Small intestine (tissue), 16 donors: ENCODE data around the gene OR5B12. TPM values are rescaled to one million over a fixed set of nuclear protein-coding genes. Genes with fewer than 3 reads are reported as not detected.

Experiments used
- DNase-seq, 2 donors: peaks; one replicate each; pipeline versions ENCODE4 v3.0.0 to v3.0.0-alpha.2; 2013
- FAIRE-seq: peaks from 2 replicates; lab custom pipeline; 2012; peaks lifted over from hg19 to GRCh38; lab: Jason Lieb, UNC
- H3K27ac ChIP-seq, 3 donors: one replicate each; pipeline ENCODE4 v1.5.1; 2013; ENCODE audit warnings: low read length in 2 of 3, mild to moderate bottlenecking in 2 of 3, control low read depth in 1 of 3, inconsistent platforms in 1 of 3, low read depth in 1 of 3, moderate library complexity in 1 of 3
- H3K27me3 ChIP-seq, 3 donors: one replicate each; pipeline ENCODE4 v1.6.1; 2013; ENCODE audit warnings: low read length in 3 of 3, inconsistent platforms in 1 of 3; ENCODE audit not compliant: control insufficient read depth in 3 of 3, insufficient read depth in 3 of 3
- H3K36me3 ChIP-seq, 3 donors: one replicate each; pipeline ENCODE4 v1.6.1; 2013; ENCODE audit warnings: low read length in 3 of 3, inconsistent platforms in 1 of 3, low read depth in 1 of 3, mild to moderate bottlenecking in 1 of 3, moderate library complexity in 1 of 3; ENCODE audit not compliant: control insufficient read depth in 3 of 3, insufficient read depth in 2 of 3
- H3K4me1 ChIP-seq, 3 donors: one replicate each; pipeline ENCODE4 v1.6.1; 2013; ENCODE audit warnings: low read length in 2 of 3, inconsistent platforms in 1 of 3, low read depth in 1 of 3, mild to moderate bottlenecking in 1 of 3, moderate library complexity in 1 of 3; ENCODE audit not compliant: control insufficient read depth in 3 of 3, insufficient read depth in 2 of 3
- H3K4me3 ChIP-seq, 3 donors: one replicate each; pipeline ENCODE4 v1.5.1; 2013; ENCODE audit warnings: low read length in 3 of 3, control low read depth in 1 of 3, inconsistent platforms in 1 of 3, low read depth in 1 of 3, mild to moderate bottlenecking in 1 of 3, moderate library complexity in 1 of 3
- H3K9me3 ChIP-seq, 2 donors: one replicate each; pipeline ENCODE4 v1.6.1; 2013; ENCODE audit warnings: low read depth in 1 of 2, low read length in 1 of 2; ENCODE audit not compliant: control insufficient read depth in 2 of 2, insufficient read depth in 1 of 2
- WGBS, 3 donors: extraction: QIAGEN DNeasy Blood & Tissue Kit; methylation state at CpG; one replicate each; pipeline ENCODE4 v1.1.7; 2013; 5-methylcytosine and 5-hydroxymethylcytosine counted together
- long read RNA-seq, 10 donors: transcript quantifications; one replicate each; lab custom pipeline, GENCODE V29; 2026
- polyA plus RNA-seq, 4 donors: library from polyadenylated mRNA; stranded (reverse) in 3 of 4; unstranded in 1 of 4; fragments of 200-250 nt in 3 of 4; fragments of 120-200 nt in 1 of 4; gene quantifications; one replicate each; pipeline versions ENCODE4 v1.2.1 to v1.2.3, GENCODE V29; 2013
- donor health status: healthy with polysubstance abuse.
- donor health status: control.
- donor health status: control.
- donor health status: Bipolar disorder and iron deficiency.
- donor health status: healthy.

The OR5B12 gene
- not detected for polyA plus RNA-seq
- long read RNA-seq, donor 1: 0 reads
- long read RNA-seq, donor 2: 0 reads
- long read RNA-seq, donor 3: 0 reads
- long read RNA-seq, donor 4: 0 reads
- long read RNA-seq, donor 5: 0 reads
- long read RNA-seq, donor 6: 0 reads
- long read RNA-seq, donor 7: 0 reads
- long read RNA-seq, donor 8: 0 reads
- long read RNA-seq, donor 9: 0 reads
- long read RNA-seq, donor 10: 0 reads

DNA sequence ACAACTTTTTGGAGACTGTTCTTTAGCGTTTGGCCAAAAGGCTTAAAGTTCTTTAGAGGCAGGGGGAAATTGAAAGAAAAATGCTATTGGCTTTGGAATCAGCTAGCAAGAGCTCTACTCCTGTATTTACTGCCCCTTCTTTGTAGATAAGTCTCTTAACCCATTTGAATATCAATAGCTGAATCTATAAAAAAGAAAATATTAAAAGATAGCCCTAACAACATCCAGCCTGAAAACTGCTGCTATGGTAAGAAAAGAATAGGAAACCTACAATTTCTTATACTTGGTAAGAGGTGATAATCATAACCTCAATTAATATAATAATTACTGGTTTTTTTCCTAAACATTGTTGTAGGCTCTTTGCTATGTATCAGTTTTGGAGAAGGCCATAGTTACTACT lies at the start of gene OR5B12:
Gene OR5B12, minus strand, starts transcription at position 101 of the 400 bp plus-strand sequence. CDS start 2,085 bp downstream, outside the sequence.
- no peak within 1 kb of the TSS for H3K4me3 ChIP-seq
- no peaks in the 10 kb centered on the region for H3K36me3 ChIP-seq
- DNase-seq (no peak), FAIRE-seq (no peak)
- H3K4me1 ChIP-seq: no peaks in the 10 kb centered on the region
- H3K27ac ChIP-seq: no peak within 1 kb of the TSS
- WGBS, 3 donors: 83 to 96% (median 86%) methylated on average over 1 of the region's 1 CpG
- H3K9me3 ChIP-seq: peaks cover 0 to 27% of the 10 kb centered on the region in 2 donors
- no peaks in the 10 kb centered on the region for H3K27me3 ChIP-seq

DNA sequence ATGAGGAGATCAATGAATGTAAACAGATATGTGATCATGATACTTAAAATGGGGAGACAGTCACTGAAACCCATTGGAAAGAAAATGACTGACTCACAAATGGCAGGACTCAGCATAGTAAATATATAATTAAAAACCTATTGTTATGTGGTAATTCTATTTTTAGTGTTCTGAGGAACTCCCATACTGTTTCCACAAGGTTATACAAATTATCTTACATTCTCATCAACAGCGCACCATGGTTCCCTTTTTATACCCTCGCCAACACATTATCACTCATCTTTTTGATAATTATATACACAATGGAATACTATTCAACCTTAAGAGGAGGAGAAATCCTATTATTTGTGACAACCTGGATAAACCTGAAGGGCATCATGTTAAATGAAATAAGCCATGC lies 48.8 kb upstream of the OR5B12 start:
- WGBS, 3 donors: 61 to 77% (median 62%) methylated on average over 2 of the region's 2 CpGs
- no peak overlapping the region for H3K4me3 ChIP-seq
- H3K4me1 ChIP-seq: no peaks in the 10 kb centered on the region
- H3K36me3 ChIP-seq: no peaks in the 10 kb centered on the region
- no peaks in the 10 kb centered on the region for H3K9me3 ChIP-seq
- DNase-seq (no peak), FAIRE-seq (no peak)
- H3K27me3 ChIP-seq: no peaks in the 10 kb centered on the region
- no peak overlapping the region for H3K27ac ChIP-seq

DNA sequence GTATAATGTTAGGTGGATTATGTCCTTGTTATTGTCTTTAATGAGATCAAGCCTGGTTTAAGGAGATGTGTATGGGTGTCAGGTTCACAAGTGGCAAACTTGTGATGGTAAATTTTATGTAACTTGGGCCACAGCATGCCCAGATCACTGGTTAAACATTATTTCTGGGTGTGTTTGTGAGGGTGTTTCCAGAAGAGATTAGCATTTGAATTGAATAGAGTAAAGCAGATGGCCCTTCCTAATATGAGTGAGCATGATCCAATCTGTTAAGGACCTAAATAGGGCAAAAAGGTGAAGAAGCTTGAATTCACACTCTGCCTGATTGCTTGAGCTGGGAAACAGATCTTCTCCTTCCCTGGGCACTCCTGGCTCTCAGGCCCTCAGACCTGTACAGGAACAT lies 45.1 kb upstream of the OR5B12 start:
- Histone ChIP-seq H3K4me3 (no peak overlapping the region), H3K4me1 (no peaks in the 10 kb centered on the region), H3K27ac (no peak overlapping the region), H3K27me3 (no peaks in the 10 kb centered on the region), H3K9me3 (no peaks in the 10 kb centered on the region), H3K36me3 (no peaks in the 10 kb centered on the region)
- FAIRE-seq (no peak), DNase-seq (no peak)

DNA sequence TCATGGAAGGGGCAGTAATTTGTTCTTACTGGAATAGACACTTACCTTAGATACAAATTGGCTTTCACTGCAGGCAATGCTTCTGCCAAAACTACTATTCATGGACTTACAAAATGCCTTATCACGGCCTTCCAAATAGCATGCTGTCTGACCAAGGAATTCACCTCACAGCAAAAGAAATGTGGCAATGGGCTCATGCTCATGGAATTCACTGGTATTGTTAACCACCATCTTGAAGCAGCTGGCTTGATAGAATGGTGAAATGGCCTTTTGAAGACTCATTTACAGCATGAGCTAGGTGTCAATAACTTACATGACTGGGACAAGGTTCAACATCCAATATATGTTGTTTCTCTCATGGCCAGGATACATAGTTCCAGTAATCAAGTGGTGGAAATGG lies 43.9 kb upstream of the OR5B12 start:
- WGBS, 3 donors: 90 to 94% (median 93%) methylated on average over 1 of the region's 1 CpG
- DNase-seq (no peak), FAIRE-seq (no peak)
- Histone ChIP-seq H3K4me1 (no peaks in the 10 kb centered on the region), H3K4me3 (no peak overlapping the region), H3K27ac (no peak overlapping the region), H3K27me3 (no peaks in the 10 kb centered on the region), H3K9me3 (no peaks in the 10 kb centered on the region), H3K36me3 (no peaks in the 10 kb centered on the region)

DNA sequence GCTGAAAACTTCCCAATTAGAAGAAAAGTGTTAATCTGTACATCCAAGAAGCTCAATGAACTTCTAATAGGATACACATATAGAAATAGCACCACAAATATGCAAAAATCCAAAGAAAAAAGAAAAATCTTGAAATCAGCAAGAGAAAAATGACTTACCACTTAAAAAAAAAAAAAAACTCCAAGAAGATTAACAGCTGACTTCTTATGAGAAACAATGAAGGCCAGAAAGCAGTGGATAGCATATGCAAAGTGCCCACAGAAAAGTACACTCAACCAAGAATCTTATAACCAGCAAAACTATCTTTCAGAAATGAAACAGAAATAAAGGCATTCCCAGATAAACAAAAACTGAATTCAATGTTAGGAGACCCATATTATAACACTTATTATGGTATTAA lies 29.9 kb upstream of the OR5B12 start:
- FAIRE-seq (no peak), DNase-seq (no peak)
- H3K9me3 ChIP-seq: peaks cover 0 to 5% of the 10 kb centered on the region in 2 donors
- H3K4me1 ChIP-seq: no peaks in the 10 kb centered on the region
- H3K27ac ChIP-seq: no peak overlapping the region
- no peaks in the 10 kb centered on the region for H3K27me3 ChIP-seq
- H3K4me3 ChIP-seq: no peak overlapping the region
- H3K36me3 ChIP-seq: no peaks in the 10 kb centered on the region

DNA sequence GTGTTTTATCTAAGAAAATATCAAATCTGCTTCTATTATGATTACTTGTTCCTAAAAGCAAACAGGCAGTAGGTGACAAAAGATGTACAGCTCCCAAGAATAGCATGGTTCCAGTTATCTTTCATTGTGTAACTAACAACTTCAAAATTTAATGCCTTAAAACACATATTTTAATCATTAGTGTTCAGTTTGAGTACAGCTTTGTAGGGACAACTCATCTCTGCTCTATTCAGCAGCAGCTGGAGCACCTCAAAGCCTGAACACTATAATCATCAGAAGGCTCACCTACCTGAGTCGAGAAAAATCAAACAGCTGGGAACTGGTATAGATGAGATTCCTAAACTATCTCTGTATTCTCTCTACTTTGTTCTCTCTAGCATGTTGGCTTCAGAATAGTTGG lies 24.3 kb upstream of the OR5B12 start:
- Histone ChIP-seq H3K27ac (no peak overlapping the region), H3K27me3 (no peaks in the 10 kb centered on the region), H3K4me1 (no peaks in the 10 kb centered on the region), H3K36me3 (no peaks in the 10 kb centered on the region), H3K4me3 (no peak overlapping the region), H3K9me3 (peaks cover 0 to 4% of the 10 kb centered on the region in 2 donors)
- no peak for FAIRE-seq
- 83 to 89% (median 86%) methylated on average over 1 of the region's 1 CpG for WGBS, 3 donors
- no peak for DNase-seq

DNA sequence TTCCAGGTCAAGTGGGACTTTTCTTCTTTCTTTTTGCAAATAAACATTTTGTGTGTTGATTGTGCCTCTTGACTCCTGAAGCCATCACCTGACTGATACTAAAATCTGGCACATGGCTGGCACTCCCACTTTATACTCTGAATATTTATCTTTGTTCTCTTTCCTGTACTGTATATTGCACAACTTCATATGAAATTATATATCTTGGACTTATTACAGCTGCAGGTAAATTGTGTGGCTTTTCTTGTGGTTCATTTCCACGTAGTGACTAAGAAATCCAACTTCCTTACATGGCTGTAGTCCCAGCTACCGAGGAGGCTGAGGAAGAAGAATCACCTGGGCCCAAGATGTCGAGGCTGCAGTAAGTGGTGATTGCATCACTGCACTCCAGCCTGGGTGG lies 23.7 kb upstream of the OR5B12 start:
- WGBS, 3 donors: 49 to 60% (median 56%) methylated on average over 3 of the region's 3 CpGs
- Histone ChIP-seq H3K4me1 (no peaks in the 10 kb centered on the region), H3K27me3 (no peaks in the 10 kb centered on the region), H3K27ac (no peak overlapping the region), H3K36me3 (no peaks in the 10 kb centered on the region), H3K4me3 (no peak overlapping the region), H3K9me3 (no peaks in the 10 kb centered on the region)
- DNase-seq: no peak
- no peak for FAIRE-seq

DNA sequence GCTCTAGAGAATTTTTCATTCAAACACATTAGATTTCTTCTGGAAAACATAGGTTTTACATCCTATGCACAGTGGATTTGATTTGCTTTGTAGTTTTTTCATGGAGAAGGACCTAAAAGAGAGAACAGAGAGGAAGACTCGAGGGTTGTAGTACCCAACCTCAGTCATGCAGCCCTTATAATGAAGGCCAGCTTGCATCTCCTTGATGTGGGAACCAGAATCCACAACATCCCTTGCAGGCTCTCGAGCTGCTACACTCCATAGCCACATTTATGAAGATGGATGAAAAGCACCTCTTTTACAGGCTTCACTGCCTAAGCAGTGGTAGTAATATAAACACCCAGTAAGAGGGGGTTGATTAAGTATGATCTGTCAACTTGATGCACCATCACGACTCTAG lies 9.5 kb upstream of the OR5B12 start:
- 35 to 52% (median 47%) methylated on average over 3 of the region's 3 CpGs for WGBS, 3 donors
- Histone ChIP-seq H3K4me3 (no peak overlapping the region), H3K9me3 (peaks cover 1 to 4% of the 10 kb centered on the region in 2 donors), H3K27ac (no peak overlapping the region), H3K4me1 (no peaks in the 10 kb centered on the region), H3K27me3 (no peaks in the 10 kb centered on the region), H3K36me3 (no peaks in the 10 kb centered on the region)
- FAIRE-seq (no peak), DNase-seq (no peak)

DNA sequence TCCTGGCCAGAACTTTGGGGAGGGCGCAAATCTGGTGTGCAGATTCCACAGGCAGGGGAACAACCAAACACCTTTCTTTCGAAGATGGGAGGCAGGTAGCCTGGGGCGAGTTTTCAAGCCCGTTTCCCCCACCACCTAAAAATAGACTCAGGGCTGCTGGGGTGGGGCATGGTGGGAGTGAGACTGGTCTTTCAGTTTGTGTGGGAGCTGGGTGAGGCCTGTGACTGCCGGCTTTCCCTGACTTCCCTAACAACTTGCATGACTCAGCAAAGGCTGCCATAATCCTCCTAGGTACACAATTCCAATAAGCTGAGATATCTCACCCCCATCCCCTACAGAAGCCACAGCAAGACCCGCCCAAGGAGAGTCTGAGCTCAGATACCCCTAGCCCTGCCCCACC lies 4.3 kb upstream of the OR5B12 start:
- FAIRE-seq (no peak), DNase-seq (no peak)
- Histone ChIP-seq H3K9me3 (peaks cover 0 to 27% of the 10 kb centered on the region in 2 donors), H3K36me3 (no peaks in the 10 kb centered on the region), H3K27me3 (no peaks in the 10 kb centered on the region), H3K4me3 (no peak overlapping the region), H3K27ac (no peak overlapping the region), H3K4me1 (no peaks in the 10 kb centered on the region)
- 80 to 84% (median 82%) methylated on average over 6 of the region's 6 CpGs for WGBS, 3 donors
